8988T (cell line): ENCODE measurements around the gene TMEM132D.
"Not testable (repeated sequence)": the region's sequence is repeated elsewhere in the genome, so short reads cannot be mapped to it uniquely, and the experiment has no call there.

Experiments
- DNase-seq: peaks from one replicate; pipeline ENCODE4 v3.0.0; 2011

The TMEM132D gene

GRCh38 chr12:129566800-129567199 lies 337.0 kb downstream of the TMEM132D start:
- DNase-seq = no peak

GRCh38 chr12:129564768-129565167 lies 339.1 kb downstream of the TMEM132D start:
- DNase-seq = no peak

- DNase-seq = no peak
Observed at GRCh38 chr12:129563266-129563665, 340.6 kb downstream of the TMEM132D start.

GRCh38 chr12:129561304-129561703 lies 342.5 kb downstream of the TMEM132D start:
- DNase-seq = no peak

GRCh38 chr12:129559776-129560175 lies 344.0 kb downstream of the TMEM132D start:
- no peak for DNase-seq

GRCh38 chr12:129558036-129558435 lies 345.8 kb downstream of the TMEM132D start:
- no peak for DNase-seq

- no peak for DNase-seq
Observed at GRCh38 chr12:129556082-129556481, 347.7 kb downstream of the TMEM132D start.

GRCh38 chr12:129552996-129553750 lies 350.7 kb downstream of the TMEM132D start:
- no peak for DNase-seq

GRCh38 chr12:129551441-129551840 lies 352.4 kb downstream of the TMEM132D start:
- DNase-seq = no peak

- no peak for DNase-seq
Observed at GRCh38 chr12:129550353-129550752, 353.5 kb downstream of the TMEM132D start.

- DNase-seq = no peak
Observed at GRCh38 chr12:129549656-129550055, 354.2 kb downstream of the TMEM132D start.

GRCh38 chr12:129549020-129549419 lies 354.8 kb downstream of the TMEM132D start:
- not testable (repeated sequence) for DNase-seq

- no peak for DNase-seq
Observed at GRCh38 chr12:129544716-129545115, 359.1 kb downstream of the TMEM132D start.

- no peak for DNase-seq
Observed at GRCh38 chr12:129540954-129541353, 362.9 kb downstream of the TMEM132D start.

- no peak for DNase-seq
Observed at GRCh38 chr12:129540249-129540648, 363.6 kb downstream of the TMEM132D start.

GRCh38 chr12:129538724-129539335 lies 365.0 kb downstream of the TMEM132D start:
- not testable (repeated sequence) for DNase-seq

- DNase-seq = no peak
Observed at GRCh38 chr12:129538137-129538536, 365.7 kb downstream of the TMEM132D start.

GRCh38 chr12:129534966-129535750 lies 368.7 kb downstream of the TMEM132D start:
- no peak for DNase-seq

GRCh38 chr12:129532707-129533499 lies 370.9 kb downstream of the TMEM132D start:
- no peak for DNase-seq

- DNase-seq = no peak
Observed at GRCh38 chr12:129532082-129532481, 371.7 kb downstream of the TMEM132D start.

GRCh38 chr12:129530984-129531383 lies 372.8 kb downstream of the TMEM132D start:
- DNase-seq = no peak

GRCh38 chr12:129530517-129530916 lies 373.3 kb downstream of the TMEM132D start:
- no peak for DNase-seq

- no peak for DNase-seq
Observed at GRCh38 chr12:129527506-129527905, 376.3 kb downstream of the TMEM132D start.
